Measurements from ENCODE around the gene SNRK.
A peak's percentile ranks its signal among the peaks of the same experiment; 100 is the strongest.

The SNRK gene

DNA sequence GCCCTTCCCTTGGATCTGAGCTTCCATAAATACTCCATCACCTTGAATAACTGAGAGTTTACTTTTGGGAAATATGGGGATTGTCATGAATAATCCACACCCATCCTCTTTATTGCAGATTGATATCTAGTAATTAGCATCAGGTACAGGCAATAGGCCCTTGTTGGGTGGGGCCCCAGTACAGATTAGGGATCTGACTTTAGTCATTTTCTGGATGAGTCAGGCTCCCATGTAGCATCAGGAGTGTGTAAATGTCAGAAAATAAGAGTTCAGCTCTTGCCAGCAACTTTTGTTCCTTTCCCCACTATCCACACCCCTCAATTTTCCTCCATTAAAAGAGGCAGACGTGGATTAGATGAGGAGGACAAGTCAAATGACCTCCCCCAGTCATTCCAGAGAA, 17.7 kb upstream of the SNRK start:
- TF ChIP-seq, protein P1, sequence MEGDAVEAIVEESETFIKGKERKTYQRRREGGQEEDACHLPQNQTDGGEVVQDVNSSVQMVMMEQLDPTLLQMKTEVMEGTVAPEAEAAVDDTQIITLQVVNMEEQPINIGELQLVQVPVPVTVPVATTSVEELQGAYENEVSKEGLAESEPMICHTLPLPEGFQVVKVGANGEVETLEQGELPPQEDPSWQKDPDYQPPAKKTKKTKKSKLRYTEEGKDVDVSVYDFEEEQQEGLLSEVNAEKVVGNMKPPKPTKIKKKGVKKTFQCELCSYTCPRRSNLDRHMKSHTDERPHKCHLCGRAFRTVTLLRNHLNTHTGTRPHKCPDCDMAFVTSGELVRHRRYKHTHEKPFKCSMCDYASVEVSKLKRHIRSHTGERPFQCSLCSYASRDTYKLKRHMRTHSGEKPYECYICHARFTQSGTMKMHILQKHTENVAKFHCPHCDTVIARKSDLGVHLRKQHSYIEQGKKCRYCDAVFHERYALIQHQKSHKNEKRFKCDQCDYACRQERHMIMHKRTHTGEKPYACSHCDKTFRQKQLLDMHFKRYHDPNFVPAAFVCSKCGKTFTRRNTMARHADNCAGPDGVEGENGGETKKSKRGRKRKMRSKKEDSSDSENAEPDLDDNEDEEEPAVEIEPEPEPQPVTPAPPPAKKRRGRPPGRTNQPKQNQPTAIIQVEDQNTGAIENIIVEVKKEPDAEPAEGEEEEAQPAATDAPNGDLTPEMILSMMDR (IDR thresholded peaks at IDR 0.05; ENCODE audit: insufficient read depth, low read depth, low read length, missing control alignments) = no peak
- peak; percentile 66 for DNase-seq (ENCODE audit: low read depth)
- H3K4me3 ChIP-seq (ENCODE audit: low read length) = no peak overlapping the region

DNA sequence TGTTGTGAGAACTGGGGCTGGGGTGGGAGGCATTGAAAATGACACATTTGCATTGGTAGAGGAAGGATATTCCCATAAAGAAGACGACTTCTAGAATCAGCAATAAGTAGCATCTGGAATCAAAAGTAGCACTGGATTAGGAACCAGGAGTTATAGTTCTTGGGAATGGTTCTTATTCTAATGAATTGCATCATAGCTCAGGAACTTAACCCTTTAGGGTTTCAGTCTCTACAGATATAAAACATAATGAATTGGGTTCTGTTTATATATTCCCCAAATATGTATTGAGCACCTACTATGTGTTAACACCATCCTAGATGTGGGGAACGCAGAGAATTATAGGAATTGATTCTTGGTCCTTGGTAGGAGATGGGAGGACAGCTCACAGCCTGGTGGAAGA, 16.3 kb upstream of the SNRK start:
- TF ChIP-seq, protein P1 (IDR thresholded peaks at IDR 0.05; ENCODE audit: insufficient read depth, low read depth, low read length, missing control alignments) = no peak
- DNase-seq (ENCODE audit: low read depth) = no peak
- no peak overlapping the region for H3K4me3 ChIP-seq (ENCODE audit: low read length)

DNA sequence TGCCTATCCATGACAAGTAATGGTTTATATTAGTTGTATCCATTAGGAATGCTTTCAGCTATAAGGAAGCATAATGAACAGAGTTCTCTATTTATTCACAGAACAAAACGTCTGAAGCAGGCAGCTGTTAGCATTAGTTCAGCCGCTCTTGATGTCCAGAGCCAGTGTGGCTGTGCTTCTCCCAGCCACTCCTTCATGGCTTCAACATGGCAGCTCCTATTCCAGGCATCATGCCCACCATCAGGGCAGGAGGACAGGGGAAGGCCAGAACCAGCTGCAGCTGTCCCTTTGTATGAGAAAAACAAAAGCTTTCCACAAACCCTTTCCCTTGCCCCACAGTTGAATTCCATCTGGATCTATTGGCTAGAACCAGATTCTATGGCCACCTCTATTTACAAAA, 12.9 kb upstream of the SNRK start:
- DNase-seq (ENCODE audit: low read depth) = no peak
- TF ChIP-seq, protein P1 (IDR thresholded peaks at IDR 0.05; ENCODE audit: insufficient read depth, low read depth, low read length, missing control alignments) = no peak
- H3K4me3 ChIP-seq (ENCODE audit: low read length) = no peak overlapping the region

DNA sequence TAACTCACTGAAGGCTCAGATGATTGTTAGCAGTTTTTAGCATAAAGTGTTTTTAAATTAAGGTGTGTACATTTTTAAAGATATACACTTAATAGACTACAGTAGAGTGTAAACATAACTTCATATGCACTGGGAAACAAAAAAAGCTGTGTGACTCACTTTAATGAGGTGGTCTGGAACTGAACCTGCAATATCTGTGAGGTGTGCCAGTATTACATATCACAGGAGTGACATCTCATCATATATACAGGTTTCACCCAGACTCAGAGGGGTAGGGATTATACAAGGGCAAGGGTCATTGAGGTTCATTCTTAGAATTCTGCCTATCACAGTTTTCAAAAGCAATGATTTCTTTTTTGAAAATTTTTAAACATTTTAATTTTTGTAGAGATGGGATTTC, 7.3 kb upstream of the SNRK start:
- peak; percentile 16 for DNase-seq (ENCODE audit: low read depth)
- H3K4me3 ChIP-seq (ENCODE audit: low read length) = no peak overlapping the region
- TF ChIP-seq, protein P1 (IDR thresholded peaks at IDR 0.05; ENCODE audit: insufficient read depth, low read depth, low read length, missing control alignments) = no peak

DNA sequence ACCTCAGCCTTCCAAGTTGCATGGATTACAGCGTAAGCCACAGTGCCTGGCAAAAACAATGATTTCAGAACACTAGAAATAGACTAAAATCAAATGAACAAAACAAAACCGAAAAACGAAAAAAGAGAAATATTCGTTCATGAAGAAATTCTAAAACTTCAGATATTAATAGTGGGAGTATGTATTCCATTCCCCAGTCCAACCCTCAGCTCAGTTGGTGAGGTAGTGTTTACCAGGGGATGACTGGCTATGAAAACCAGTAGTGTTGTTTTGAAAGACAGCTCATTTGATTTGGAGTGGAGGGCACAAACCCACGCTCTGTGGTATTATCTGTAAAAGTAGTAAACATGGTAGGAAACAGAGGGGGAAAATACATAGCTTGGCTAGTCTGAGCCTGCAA, 6.8 kb upstream of the SNRK start:
- no peak overlapping the region for H3K4me3 ChIP-seq (ENCODE audit: low read length)
- TF ChIP-seq, protein P1 (IDR thresholded peaks at IDR 0.05; ENCODE audit: insufficient read depth, low read depth, low read length, missing control alignments) = no peak
- no peak for DNase-seq (ENCODE audit: low read depth)

DNA sequence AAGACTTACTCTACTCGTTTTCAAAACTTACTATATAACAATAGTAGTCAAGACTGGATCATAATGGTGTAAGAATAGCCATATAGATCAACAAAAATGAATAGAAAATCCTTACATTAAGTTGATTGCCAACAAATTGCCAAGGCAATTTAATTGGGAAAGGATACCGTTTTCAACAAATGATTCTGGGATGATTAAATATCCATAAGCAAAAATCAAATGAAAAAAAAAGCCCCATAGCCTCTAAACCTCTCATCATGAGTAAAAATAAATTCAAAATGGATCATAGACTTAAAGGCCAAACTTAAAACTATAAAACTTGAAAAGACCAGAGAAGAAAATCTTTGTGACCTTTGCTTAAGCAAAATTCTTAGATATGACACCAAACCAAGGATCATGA, 5.3 kb upstream of the SNRK start:
- no peak for DNase-seq (ENCODE audit: low read depth)
- no peak overlapping the region for H3K4me3 ChIP-seq (ENCODE audit: low read length)
- TF ChIP-seq, protein P1 (IDR thresholded peaks at IDR 0.05; ENCODE audit: insufficient read depth, low read depth, low read length, missing control alignments) = no peak

DNA sequence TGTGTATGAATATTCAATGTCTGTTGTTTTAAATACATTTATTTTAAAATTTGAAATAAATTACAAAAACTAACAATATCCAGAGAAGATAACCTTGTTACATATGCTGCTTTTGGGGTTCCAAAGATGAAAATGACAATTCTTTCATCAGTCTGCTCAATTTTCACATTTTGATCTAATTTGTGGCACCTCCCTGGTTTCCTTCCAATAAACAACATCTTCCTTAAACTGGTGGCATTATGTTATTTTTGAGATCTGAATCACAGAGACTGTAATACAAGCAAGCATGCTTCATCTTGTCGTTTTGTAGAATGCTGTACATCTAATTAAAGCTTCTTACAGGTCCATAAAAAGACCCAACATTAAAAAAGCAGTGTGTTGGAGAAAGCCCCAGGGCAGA, 2.2 kb upstream of the SNRK start:
- TF ChIP-seq, protein P1 (IDR thresholded peaks at IDR 0.05; ENCODE audit: insufficient read depth, low read depth, low read length, missing control alignments) = no peak
- no peak for DNase-seq (ENCODE audit: low read depth)
- H3K4me3 ChIP-seq (ENCODE audit: low read length) = no peak overlapping the region
